OCI-LY7 (cell line): ENCODE data around the gene UGT1A4.

Source experiments
- CTCF ChIP-seq: fragments of 200-600 bp; sonication (generic); conservative IDR thresholded peaks from 2 replicates; pipeline ENCODE4 v1.5.1; 2014; ENCODE audit warnings: mild to moderate bottlenecking, antibody characterized with exemption, low read length, moderate library complexity, mixed read lengths
- EZH2phosphoT487 ChIP-seq: fragments of 200-600 bp; sonication (generic); IDR thresholded peaks from 2 replicates; pipeline ENCODE4 v1.6.1; 2018; ENCODE audit warnings: low read depth, borderline replicate concordance, mild to moderate bottlenecking, mixed run types, antibody characterized with exemption, low read length, moderate library complexity, mixed read lengths

- TF ChIP-seq CTCF (no peak), EZH2phosphoT487 (no peak)
These were observed 83.7 kb downstream of the UGT1A4 start for GRCh38 chr2:233802132-233802815.
